HG02642 (cell line): Measurements from ENCODE around the gene RAP2B.
"Not testable (repeated sequence)": the region's sequence is repeated elsewhere in the genome, so short reads cannot be mapped to it uniquely, and the experiment has no call there.

Experiments used
- ATAC-seq: cut with Tn5 transposase; IDR thresholded peaks from one replicate; pipeline ENCODE4 v1.9.1; 2021; ENCODE audit warnings: mild to moderate bottlenecking; ENCODE audit not compliant: unreplicated experiment, poor library complexity

The RAP2B gene

DNA sequence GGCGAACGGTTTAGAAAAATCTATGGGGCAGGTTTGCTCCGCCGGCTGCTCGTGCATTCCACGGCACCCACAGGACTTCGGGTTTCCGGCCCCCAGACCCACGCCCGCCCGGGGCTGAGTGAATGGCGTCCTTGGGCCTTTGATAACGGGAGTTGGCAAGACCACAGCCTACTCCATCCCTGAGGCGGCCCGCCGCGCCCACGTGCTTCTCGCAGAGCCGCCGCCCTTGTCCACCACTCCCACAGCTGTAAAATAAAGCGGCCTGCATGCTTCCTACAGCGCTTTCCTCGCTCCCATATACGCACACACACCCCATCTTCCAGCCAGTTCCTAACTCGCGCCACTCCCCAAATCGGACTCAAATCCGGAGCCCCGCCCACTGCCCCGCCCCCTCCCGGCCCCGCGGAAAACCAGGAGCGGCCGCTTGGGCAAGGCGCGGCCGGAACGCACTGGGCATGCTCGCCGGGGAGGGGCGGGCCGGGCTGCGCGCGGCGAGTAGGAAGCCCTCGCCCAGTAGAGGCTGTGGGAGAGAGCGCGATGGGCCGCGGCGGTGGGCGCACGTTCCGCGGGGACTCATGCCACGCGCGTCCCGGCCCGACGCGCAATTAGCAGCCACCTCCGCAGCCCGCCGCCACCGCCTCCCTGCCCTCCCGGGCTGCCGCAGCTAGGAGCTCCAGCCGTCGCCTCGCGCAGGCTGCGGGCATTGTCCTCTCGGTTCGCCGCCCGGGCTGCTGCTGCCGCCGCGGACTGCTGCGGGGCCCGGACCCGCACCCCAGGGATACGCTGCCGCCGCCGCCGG lies at the start of gene RAP2B:
Gene RAP2B (plus strand): TSS at position 513 of the 799 bp plus-strand sequence. CDS start 468 bp downstream, outside the sequence.
- peak; percentile 55 for ATAC-seq

DNA sequence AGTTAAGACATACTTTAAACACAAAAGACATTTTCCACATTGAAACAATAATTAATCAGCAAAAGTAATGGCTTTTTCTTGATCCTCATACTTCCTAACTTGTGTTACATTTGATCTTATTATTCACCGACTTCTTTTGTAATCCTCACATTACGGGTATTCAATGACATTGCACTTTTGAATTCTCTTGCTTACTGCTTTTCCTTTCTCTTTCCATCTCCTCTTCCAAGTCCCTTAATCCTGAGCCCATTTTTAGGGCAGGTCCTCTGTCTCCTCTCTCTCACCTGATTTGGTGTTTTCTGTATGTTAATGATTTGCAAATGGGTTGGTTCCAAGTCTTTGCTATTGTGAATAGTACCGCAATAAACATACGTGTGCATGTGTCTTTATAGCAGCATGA lies 48.5 kb upstream of the RAP2B start:
- no peak for ATAC-seq

DNA sequence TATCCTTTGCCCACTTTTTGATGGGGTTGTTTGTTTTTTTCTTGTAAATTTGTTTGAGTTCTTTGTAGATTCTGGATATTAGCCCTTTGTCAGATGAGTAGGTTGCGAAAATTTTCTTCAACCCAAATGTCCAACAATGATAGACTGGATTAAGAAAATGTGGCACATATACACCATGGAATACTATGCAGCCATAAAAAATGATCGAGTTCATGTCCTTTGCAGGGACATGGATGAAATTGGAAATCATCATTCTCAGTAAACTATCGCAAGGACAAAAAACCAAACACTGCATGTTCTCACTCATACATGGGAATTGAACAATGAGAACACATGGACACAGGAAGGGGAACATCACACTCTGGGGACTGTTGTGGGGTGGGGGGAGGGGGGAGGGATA lies 47.8 kb upstream of the RAP2B start:
- ATAC-seq, result not testable (repeated sequence)

GRCh38 chr3:153115326-153115725 lies 46.7 kb upstream of the RAP2B start:
- ATAC-seq, result no peak

- ATAC-seq, result no peak
Observed at GRCh38 chr3:153127788-153128187, 34.2 kb upstream of the RAP2B start.

GRCh38 chr3:153129426-153129825 lies 32.6 kb upstream of the RAP2B start:
- no peak for ATAC-seq

- ATAC-seq, result no peak
Observed at GRCh38 chr3:153129866-153130265, 32.2 kb upstream of the RAP2B start.

GRCh38 chr3:153130312-153130977 lies 31.6 kb upstream of the RAP2B start:
- ATAC-seq, result peak; percentile 84

GRCh38 chr3:153137626-153138025 lies 24.4 kb upstream of the RAP2B start:
- ATAC-seq, result no peak

DNA sequence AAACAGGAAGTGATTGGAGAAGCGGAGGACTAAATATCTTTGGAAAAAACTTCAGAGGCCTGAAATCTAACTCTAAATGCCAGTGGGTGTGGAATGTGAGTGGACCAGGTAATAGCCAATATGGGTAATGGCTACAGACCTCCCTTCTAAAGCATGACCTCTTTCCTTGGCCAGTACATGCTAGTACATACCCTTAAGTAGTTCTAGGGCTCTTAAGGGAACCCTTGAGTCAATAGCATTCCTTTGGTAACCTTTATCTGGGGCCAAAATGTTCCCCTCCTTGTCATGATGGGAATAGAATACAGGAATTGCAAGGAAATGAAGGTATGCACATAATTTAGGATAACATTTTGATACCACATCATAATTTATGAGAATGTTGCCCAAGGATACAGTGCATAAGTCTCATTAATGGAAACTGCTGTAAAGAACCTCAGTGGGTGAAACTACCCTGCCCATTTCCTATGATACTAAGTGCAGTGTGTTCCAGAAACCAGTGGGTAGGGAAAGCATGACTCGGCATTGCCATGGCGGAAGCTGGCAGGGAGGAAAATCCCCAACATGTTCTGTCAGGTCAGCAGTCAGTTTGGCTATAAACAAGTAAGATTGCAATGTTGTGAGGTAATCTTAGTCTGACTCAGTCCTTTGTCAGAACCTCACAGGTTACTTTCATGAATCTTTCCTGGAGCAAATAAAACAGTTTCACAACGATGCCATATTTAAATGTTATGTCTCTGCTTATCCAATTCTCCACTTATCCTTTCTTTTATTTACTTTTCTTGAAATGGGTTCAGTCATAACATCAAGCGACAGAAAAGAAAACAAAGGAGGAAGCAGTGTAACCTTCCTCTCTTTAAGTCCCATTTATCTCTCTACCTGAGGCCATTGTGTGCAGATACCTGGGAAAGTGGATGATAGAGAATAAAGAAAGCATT lies 23.5 kb upstream of the RAP2B start:
- peak; percentile 87 for ATAC-seq

DNA sequence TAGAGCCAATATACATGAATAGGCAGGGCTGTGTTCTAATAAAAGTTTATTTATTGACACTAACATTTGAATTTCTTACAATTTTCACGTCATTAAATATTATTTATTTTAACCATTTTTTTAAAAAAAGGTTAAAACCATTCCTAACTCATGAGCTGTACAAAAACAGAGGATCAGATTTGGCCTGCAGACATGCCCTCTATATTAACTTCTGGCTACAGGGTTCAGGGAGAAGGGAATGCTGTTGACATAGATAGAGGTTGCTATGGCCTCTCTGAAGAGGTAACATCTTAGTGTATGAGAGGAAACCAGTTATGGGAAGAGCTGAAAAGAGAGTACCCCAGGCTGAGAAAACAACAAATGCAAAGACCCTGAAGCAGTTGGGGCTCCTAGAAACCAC lies 19.1 kb upstream of the RAP2B start:
- ATAC-seq, result no peak

- no peak for ATAC-seq
Observed at GRCh38 chr3:153144071-153144470, 18.0 kb upstream of the RAP2B start.

DNA sequence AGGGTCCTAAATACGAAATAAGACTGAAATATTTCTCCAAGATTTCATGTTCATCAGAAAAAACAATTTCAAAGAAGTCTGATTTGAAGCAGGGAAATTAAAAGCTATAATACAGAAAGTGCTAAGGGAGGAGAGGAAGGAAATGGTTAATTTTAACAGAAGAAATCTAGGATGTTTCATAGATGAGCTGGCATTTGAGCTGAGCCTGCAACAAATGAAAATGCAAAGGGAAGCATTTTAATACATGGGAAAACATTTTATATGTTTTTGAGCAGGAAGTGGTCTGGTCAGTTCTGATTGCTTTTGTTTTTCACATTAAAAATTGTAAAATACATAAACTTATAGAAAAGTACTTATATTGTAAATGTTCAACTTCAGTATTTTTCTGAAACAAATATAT lies 17.2 kb upstream of the RAP2B start:
- ATAC-seq, result no peak

GRCh38 chr3:153145454-153145853 lies 16.6 kb upstream of the RAP2B start:
- ATAC-seq, result no peak

- no peak for ATAC-seq
Observed at GRCh38 chr3:153146191-153147053, 15.6 kb upstream of the RAP2B start.

DNA sequence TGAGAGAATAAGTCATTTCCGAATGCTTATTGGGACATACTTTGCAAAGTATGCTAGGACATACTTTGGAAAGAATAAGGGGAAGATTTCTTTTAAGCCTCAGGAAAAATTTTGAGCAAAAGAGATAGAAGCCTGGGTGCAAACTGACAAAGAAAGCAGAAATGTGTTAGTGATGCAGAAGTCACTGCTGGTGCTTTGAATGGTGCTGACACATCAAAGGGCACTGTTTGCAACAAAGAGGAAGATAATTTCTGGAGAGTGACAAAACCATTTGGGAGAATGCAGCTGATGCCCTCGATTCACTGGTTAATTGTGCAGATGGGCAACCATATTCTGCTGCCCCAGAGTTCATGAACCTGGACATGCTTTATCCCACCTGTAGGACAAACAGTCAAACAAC lies 11.0 kb upstream of the RAP2B start:
- no peak for ATAC-seq

DNA sequence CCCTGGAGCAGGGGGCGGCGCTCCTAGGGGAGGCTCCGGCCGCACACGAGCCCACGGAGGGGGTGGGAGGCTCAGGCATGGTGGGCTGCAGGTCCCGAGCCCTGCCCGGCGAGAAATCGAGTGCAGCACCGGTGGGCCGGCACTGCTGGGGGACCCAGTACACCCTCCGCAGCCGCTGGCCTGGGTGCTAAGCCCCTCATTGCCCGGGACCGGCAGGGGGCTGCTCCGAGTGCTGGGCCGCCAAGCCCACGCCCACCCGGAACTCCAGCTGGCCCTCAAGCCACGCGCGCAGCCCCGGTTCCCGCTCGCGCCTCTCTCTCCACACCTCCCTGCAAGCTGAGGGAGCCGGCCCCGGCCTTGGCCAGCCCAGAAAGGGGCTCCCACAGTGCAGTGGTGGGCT lies 6.2 kb upstream of the RAP2B start:
- not testable (repeated sequence) for ATAC-seq

- ATAC-seq, result no peak
Observed at GRCh38 chr3:153158189-153158588, 3.8 kb upstream of the RAP2B start.

- no peak for ATAC-seq
Observed at GRCh38 chr3:153158961-153159735, 2.9 kb upstream of the RAP2B start.
